Activated naive CD8-positive, alpha-beta T cell treated with anti-CD3 and anti-CD28 coated beads, Interleukin-2, amount 10 ng/mL, durations not matched to agents 7 days and 5 days (primary cell): ENCODE measurements around the gene TSBP1. TPM values are rescaled to one million over a fixed set of nuclear protein-coding genes. Genes with fewer than 3 reads are reported as not detected.
"Not testable (repeated sequence)": the region's sequence is repeated elsewhere in the genome, so short reads cannot be mapped to it uniquely, and the experiment has no call there.

ENCODE experiments used
- ATAC-seq: fragments of 150-1000 bp; cut with Tn5 transposase; one replicate; pipeline ENCODE4 v1.10.0; 2021; ENCODE audit warnings: low read depth, moderate library complexity
- POLR2A ChIA-PET: fragments of 350-600 bp; sonication (Branson Sonifier 250); formaldehyde crosslinking; loops from one replicate; lab custom pipeline; 2021; ENCODE audit warnings: antibody characterized with exemption; lab: Charles Lee
- DNase-seq: peaks from one replicate; pipeline ENCODE4 v3.0.0; 2021
- H3K27ac Mint-ChIP-seq: one replicate; pipeline ENCODE4 v1.8.0; 2022; ENCODE audit warnings: mild to moderate bottlenecking, mixed read lengths
- H3K27me3 Mint-ChIP-seq: one replicate; pipeline ENCODE4 v1.8.0; 2022; ENCODE audit warnings: mild to moderate bottlenecking, moderate library complexity, mixed read lengths
- H3K36me3 Mint-ChIP-seq: one replicate; pipeline ENCODE4 v1.8.0; 2021; ENCODE audit warnings: mild to moderate bottlenecking, mixed read lengths
- H3K4me1 Mint-ChIP-seq: one replicate; pipeline ENCODE4 v1.8.0; 2021; ENCODE audit warnings: mixed read lengths
- H3K4me3 Mint-ChIP-seq: one replicate; pipeline ENCODE4 v1.8.0; 2022; ENCODE audit warnings: mild to moderate bottlenecking, moderate library complexity, mixed read lengths
- H3K9me3 Mint-ChIP-seq: one replicate; pipeline ENCODE4 v1.8.0; 2021; ENCODE audit warnings: mixed read lengths
- total RNA-seq, 2 experiments: library from RNA; stranded (reverse); gene quantifications; one replicate each; pipeline ENCODE4 v1.2.3, GENCODE V29; 2021

The TSBP1 gene
- total RNA-seq, 2 experiments from 2014 or later: not detected

DNA sequence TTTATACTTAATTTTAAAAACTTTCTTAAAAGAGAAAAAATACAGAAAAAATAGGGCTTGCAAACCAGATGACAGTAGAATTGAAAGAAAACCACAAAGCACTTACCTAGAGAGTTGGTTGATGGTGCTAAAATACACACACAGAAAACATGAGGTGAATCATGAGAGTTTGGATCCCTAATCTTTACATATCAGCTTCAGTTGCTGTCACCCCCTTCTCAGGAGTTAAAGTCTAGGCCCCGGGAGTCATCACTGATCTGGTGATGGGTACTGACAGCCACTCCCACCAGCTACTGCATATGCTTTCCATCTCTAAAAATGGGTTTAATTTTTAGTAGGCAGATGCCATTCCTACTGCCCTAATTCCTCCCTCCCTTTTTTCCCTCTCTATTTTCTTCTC is 16.7 kb downstream of the TSBP1 start:
- DNase-seq (no peak), ATAC-seq (no peak)
- no peaks in the 10 kb centered on the region for H3K36me3 Mint-ChIP-seq
- H3K27ac Mint-ChIP-seq: no peak overlapping the region
- H3K9me3 Mint-ChIP-seq: no peaks in the 10 kb centered on the region
- H3K4me1 Mint-ChIP-seq: no peaks in the 10 kb centered on the region
- H3K27me3 Mint-ChIP-seq: peaks cover 45% of the 10 kb centered on the region
- H3K4me3 Mint-ChIP-seq: no peak overlapping the region
- POLR2A ChIA-PET: no interaction called here

DNA sequence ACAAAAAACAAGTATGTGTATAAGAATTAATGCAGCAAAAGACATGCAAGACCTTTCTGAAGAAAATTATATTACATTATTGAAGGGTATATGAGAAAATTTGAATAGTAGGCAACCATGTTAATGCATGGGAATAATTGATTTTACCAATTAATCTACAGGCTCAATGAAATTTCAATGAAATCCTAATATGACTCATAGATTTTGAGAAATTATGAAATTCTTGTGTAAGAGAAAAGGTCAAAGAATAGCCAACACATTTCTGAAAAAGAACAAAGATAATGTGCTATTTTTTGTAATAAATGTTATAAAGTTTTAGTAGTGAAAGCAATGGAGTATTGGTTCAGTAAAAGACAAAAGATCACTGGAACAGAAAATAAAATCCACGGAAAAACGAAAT is 18.4 kb downstream of the TSBP1 start:
- H3K4me3 Mint-ChIP-seq: no peak overlapping the region
- no peaks in the 10 kb centered on the region for H3K9me3 Mint-ChIP-seq
- H3K36me3 Mint-ChIP-seq: no peaks in the 10 kb centered on the region
- no peaks in the 10 kb centered on the region for H3K4me1 Mint-ChIP-seq
- ATAC-seq (no peak), DNase-seq (no peak)
- H3K27me3 Mint-ChIP-seq: peaks cover 54% of the 10 kb centered on the region
- POLR2A ChIA-PET: no interaction called here
- no peak overlapping the region for H3K27ac Mint-ChIP-seq

DNA sequence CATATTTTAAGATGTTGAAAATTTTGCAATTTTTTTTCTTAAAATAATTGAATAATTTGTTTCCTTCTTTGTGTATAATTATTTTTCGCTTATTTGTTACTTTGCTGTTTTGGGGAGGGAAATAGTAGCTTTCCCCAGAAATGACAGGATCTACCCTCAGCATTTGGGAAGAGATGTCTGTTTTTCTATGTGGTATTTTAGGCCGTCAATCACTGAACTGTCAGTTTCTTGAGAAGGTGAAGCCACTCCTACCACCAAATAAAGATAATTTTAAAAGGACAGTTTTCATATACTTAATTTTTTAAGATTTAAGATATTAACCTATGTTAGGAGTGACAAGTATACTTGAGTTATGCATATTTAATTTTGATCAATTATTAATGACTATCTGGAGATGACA is 31.5 kb downstream of the TSBP1 start:
- Mint-ChIP-seq H3K36me3 (no peaks in the 10 kb centered on the region), H3K27ac (no peak overlapping the region), H3K27me3 (peaks cover 16% of the 10 kb centered on the region), H3K4me3 (no peak overlapping the region), H3K4me1 (peaks cover 4% of the 10 kb centered on the region), H3K9me3 (no peaks in the 10 kb centered on the region)
- POLR2A ChIA-PET: no interaction called here
- ATAC-seq (no peak), DNase-seq (no peak)

DNA sequence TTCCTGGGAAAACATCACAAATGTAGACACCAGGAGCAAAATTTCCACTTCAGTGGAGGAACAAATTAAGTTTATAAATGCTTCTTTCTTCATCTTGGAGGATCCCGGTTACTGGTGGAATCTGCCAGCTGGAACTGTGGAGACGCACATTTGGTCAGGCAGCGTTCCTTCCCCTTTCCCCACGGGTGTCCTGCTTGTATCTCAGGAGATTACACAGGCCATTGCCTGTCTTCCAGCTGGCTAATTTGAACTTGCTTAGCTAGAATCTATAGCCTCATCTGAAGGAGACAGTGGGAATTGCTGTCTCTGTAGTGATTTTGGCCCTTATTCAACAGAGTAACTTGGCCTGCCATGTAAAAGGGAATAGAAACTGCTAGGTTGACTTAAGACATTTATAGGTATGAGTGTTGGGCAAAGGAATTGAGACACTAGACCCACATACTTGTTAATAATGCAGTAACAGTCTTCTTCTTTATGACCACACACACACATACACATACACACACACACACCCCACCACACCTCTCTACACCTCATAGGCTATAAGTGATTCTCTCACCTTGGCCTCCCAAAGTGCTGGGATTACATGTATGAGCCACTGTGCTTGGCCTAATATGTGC is 34.4 kb downstream of the TSBP1 start:
- POLR2A ChIA-PET: no interaction called here
- no peak for ATAC-seq
- H3K27me3 Mint-ChIP-seq: peaks cover 26% of the 10 kb centered on the region
- no peak overlapping the region for H3K27ac Mint-ChIP-seq
- DNase-seq: no peak
- H3K9me3 Mint-ChIP-seq: no peaks in the 10 kb centered on the region
- no peaks in the 10 kb centered on the region for H3K4me1 Mint-ChIP-seq
- no peaks in the 10 kb centered on the region for H3K36me3 Mint-ChIP-seq
- no peak overlapping the region for H3K4me3 Mint-ChIP-seq

DNA sequence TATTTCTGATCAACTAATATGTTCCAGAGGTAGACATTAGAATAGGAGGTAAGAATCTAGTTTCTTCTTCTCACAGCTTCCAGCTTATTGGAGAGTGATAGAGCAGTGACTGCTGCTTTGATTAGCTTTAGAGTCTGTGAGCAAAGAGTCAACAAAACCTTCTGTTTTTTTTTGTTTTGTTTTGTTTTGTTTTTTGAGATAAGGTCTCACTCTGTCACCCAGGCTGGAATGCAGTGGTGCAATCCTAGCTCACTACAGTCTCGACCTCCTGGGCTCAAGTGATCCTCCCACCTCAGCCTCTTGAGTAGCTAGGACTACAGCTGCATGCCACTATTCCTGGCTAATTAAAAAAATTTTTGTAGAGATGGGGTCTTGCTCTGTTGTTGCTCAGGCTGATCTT is 39.3 kb downstream of the TSBP1 start:
- H3K4me1 Mint-ChIP-seq: no peaks in the 10 kb centered on the region
- POLR2A ChIA-PET: no interaction called here
- H3K9me3 Mint-ChIP-seq: no peaks in the 10 kb centered on the region
- H3K36me3 Mint-ChIP-seq: no peaks in the 10 kb centered on the region
- peaks cover 14% of the 10 kb centered on the region for H3K27me3 Mint-ChIP-seq
- DNase-seq (no peak), ATAC-seq (no peak)
- H3K27ac Mint-ChIP-seq: no peak overlapping the region
- H3K4me3 Mint-ChIP-seq: no peak overlapping the region

DNA sequence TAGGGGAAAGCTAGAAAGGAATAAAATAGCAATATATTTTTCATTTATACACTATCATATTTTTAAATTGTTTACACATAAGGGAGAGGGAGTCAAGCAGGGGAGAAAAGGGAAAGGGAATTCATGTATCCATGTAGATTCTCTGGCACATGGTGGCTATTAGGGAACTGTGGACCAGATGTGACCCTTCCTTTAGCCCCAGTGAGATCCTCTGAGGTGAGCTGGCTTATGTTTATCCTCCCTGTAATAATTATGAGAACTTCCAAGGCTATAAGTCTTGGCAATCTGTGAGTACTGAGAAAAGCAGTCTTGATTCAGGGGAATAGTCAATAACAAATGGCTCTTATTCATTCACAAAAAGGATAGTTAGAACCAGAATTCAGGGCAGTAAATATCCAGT is 42.6 kb downstream of the TSBP1 start:
- DNase-seq: no peak
- POLR2A ChIA-PET: no interaction called here
- Mint-ChIP-seq H3K4me3 (no peak overlapping the region), H3K27ac (no peak overlapping the region), H3K27me3 (peaks cover 24% of the 10 kb centered on the region), H3K9me3 (no peaks in the 10 kb centered on the region), H3K36me3 (no peaks in the 10 kb centered on the region), H3K4me1 (peaks cover 6% of the 10 kb centered on the region)
- ATAC-seq: no peak

DNA sequence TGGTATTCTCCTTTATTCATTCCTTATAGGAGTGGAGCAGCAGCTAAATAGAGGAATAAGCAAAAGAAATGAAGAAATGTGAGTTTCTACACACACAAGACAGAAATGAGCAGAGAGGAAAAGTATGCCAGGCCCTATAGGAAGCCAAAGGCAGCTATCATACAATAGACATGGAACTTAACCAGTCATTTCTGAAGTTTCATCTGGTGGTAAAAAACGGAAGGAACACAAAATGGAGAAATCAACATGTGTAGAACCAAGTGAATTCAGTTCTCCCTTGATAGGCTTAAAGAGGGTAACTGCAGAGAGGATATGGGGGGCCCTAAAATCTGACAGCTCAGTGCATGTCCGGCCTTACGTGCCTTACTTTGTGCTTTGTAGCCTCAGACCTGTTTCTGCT is 44.6 kb downstream of the TSBP1 start:
- Mint-ChIP-seq H3K4me1 (peaks cover 6% of the 10 kb centered on the region), H3K4me3 (no peak overlapping the region), H3K9me3 (no peaks in the 10 kb centered on the region), H3K36me3 (no peaks in the 10 kb centered on the region), H3K27me3 (peaks cover 29% of the 10 kb centered on the region), H3K27ac (no peak overlapping the region)
- POLR2A ChIA-PET: no interaction called here
- DNase-seq (no peak), ATAC-seq (no peak)

DNA sequence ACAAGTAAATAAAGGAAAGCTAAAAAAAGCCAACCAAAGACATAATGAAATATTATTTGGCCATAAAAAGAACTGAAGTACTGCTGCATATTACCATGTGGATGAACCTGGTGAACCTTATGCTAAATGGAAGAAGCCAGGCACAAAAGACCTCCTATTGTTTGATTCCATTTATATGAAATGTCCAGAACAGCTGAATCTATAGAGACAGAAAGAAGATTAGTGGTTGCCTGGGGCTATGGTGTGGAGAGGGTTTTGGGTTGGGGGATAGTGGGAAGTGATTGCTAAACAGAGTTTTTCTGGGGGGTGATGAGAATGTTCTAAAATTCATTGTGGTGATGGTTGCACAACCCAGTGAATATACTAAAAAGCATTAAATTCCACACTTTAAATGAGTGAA is 53.2 kb downstream of the TSBP1 start:
- DNase-seq (no peak), ATAC-seq (no peak)
- Mint-ChIP-seq H3K27me3 (peaks cover 51% of the 10 kb centered on the region), H3K4me3 (no peak overlapping the region), H3K4me1 (no peaks in the 10 kb centered on the region), H3K27ac (no peak overlapping the region), H3K9me3 (no peaks in the 10 kb centered on the region), H3K36me3 (no peaks in the 10 kb centered on the region)
- POLR2A ChIA-PET: no interaction called here

DNA sequence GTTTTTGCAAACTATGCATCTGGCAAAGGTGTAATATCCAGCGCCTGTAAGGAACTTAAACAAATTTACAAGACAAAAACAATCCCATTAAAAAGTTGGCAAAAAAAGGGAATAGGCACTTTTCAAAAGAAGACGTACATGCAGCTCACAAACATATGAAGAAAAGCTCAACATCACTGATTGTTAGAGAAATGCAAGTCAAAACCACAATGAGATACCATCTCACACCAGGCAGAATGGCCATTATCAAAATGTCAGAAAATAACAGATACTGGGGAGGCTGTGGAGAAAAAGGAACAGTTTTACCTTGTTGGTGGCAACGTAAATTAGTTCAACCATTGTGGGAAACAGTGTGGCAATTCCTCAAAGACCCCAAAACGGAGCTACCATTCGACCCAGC is 54.2 kb downstream of the TSBP1 start:
- no peak for ATAC-seq
- H3K27me3 Mint-ChIP-seq: peaks cover 46% of the 10 kb centered on the region
- no peak overlapping the region for H3K27ac Mint-ChIP-seq
- H3K4me3 Mint-ChIP-seq: no peak overlapping the region
- no peaks in the 10 kb centered on the region for H3K4me1 Mint-ChIP-seq
- no peaks in the 10 kb centered on the region for H3K36me3 Mint-ChIP-seq
- POLR2A ChIA-PET: no interaction called here
- DNase-seq: no peak
- no peaks in the 10 kb centered on the region for H3K9me3 Mint-ChIP-seq

DNA sequence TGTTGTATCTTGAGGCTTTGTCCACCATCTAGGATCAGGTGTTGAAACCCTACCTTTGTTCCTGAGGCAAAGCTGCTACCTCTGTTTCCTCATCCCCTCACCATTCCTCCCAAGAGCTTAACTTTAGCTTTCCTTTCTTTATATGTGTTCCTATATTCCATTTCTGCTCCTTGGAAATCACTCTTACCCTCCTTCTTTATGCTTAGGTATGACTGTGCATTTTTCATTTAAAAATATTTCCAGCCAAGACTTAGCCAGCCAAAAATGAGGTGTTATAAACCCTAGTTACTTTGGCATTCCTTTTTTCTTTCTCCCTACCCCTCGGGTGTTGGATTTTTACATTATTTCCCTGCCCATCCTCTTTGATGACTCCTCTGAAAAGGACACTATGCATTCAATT is 57.7 kb downstream of the TSBP1 start:
- H3K27me3 Mint-ChIP-seq: peaks cover 47% of the 10 kb centered on the region
- DNase-seq (no peak), ATAC-seq (no peak)
- no peaks in the 10 kb centered on the region for H3K4me1 Mint-ChIP-seq
- H3K27ac Mint-ChIP-seq: no peak overlapping the region
- H3K36me3 Mint-ChIP-seq: no peaks in the 10 kb centered on the region
- POLR2A ChIA-PET: no interaction called here
- H3K4me3 Mint-ChIP-seq: no peak overlapping the region
- no peaks in the 10 kb centered on the region for H3K9me3 Mint-ChIP-seq

DNA sequence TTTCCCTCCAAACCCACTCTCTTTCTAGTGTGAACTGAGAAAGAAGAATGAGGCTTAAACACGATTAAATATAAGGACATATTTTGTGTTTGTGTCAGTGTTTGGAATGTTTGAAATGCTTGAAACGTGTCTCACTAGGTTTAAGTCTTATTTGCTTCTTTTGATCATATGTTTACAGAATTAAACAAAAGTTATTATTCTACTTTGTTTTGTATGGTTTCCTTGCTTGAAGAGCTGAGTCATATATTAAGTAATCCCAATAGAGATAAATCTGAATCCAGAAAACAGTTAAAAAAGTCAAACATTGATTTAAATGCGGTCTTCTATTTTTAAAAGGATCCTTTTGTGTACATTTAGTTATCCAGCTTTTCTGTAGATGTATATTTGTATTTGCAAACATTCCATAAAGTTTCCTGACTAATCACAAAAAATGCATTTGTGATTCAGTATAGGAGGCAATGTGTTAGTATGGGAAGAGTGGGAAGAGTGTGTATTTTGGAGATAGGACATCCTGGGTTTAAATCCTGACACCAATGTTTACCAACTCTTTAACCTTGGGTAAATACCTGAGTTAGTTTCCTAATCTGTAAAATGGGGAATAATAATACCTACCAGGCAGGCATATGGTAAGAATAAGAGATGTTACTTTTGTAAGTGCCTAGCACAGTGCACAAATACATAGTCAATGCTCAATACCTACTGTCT is 72.9 kb downstream of the TSBP1 start:
- Mint-ChIP-seq H3K36me3 (no peaks in the 10 kb centered on the region), H3K27ac (no peak overlapping the region), H3K27me3 (peaks cover 42% of the 10 kb centered on the region), H3K9me3 (no peaks in the 10 kb centered on the region), H3K4me1 (peaks cover under 1% of the 10 kb centered on the region), H3K4me3 (no peak overlapping the region)
- POLR2A ChIA-PET: no interaction called here
- DNase-seq: no peak
- no peak for ATAC-seq

DNA sequence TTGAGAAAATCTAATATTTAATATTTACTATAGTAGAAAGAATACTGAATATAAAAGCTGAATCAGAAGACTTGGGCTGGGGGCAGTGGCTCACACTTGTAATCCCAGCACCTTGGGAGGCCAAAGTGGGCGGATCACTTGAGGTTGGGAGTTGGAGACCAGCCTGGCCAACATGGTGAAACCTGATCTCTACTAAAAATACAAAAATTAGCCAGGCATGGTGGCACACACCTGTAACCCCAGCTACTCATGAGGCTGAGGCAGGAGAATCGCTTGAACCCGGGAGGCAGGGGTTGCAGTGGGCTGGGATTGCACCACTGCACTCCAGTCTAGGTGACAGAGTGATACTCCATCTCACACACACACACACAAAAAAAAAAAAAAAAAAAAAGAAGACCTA is 76.7 kb downstream of the TSBP1 start:
- POLR2A ChIA-PET, H3K27ac Mint-ChIP-seq: not testable (repeated sequence)
- H3K27me3 Mint-ChIP-seq: peaks cover 59% of the 10 kb centered on the region

DNA sequence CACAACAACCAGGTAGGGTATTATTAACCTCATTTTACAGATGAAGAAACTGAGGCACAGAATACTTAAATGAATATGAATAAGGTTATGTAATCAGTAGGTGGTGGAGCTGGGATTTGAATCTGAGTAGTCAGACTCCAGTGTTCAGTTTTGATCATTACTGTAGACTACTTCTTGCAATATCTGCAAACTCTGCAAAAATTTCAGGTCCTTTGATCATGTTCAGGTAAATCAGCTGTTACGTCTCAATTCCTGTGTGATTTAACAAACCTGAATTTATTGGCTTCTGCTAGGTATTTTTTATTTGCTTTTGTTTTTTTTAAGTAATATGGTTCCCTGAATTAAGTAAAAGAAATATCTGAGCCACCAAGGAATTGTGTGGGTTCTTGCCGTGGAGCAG is 77.1 kb downstream of the TSBP1 start:
- Mint-ChIP-seq H3K9me3 (no peaks in the 10 kb centered on the region), H3K27me3 (peaks cover 60% of the 10 kb centered on the region), H3K36me3 (no peaks in the 10 kb centered on the region), H3K4me3 (no peak overlapping the region), H3K4me1 (no peaks in the 10 kb centered on the region), H3K27ac (no peak overlapping the region)
- no peak for DNase-seq
- POLR2A ChIA-PET: no interaction called here
- no peak for ATAC-seq

More for the DNA sequence above, 76.7 kb downstream of the TSBP1 start:
- not testable (repeated sequence) for H3K4me3 Mint-ChIP-seq, H3K4me1 Mint-ChIP-seq, H3K36me3 Mint-ChIP-seq, H3K9me3 Mint-ChIP-seq, DNase-seq, ATAC-seq

DNA sequence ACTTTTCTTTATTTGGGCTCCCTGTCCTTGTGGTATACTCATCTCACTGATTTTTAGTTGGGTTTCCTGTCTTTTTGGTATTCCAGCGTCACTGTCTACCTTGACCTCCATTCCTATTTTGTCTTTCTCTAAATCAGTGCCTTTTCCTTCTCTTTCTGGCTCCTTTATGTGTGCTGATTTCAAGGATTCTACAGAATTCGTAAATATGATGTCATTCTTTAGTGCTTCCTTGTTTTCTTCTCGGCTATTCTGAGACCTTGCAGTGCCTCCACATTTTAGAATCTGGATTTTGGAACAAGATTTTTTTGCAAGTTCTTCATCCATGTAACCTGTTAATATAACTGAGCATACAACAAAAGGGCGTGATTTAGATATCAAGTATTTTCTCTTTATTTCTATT is 78.0 kb downstream of the TSBP1 start:
- H3K9me3 Mint-ChIP-seq: no peaks in the 10 kb centered on the region
- no peaks in the 10 kb centered on the region for H3K36me3 Mint-ChIP-seq
- H3K4me1 Mint-ChIP-seq: no peaks in the 10 kb centered on the region
- no peak overlapping the region for H3K4me3 Mint-ChIP-seq
- H3K27ac Mint-ChIP-seq: no peak overlapping the region
- POLR2A ChIA-PET: no interaction called here
- DNase-seq (no peak), ATAC-seq (no peak)
- H3K27me3 Mint-ChIP-seq: peaks cover 57% of the 10 kb centered on the region
